Activated T-helper 1 cell treated with anti-CD3 and anti-CD28 coated beads, Interleukin-2, amount 50 U/mL, for 16 hours (primary cell): ENCODE data around the gene SCARF2.

Experiments used
- DNase-seq, 2 donors: peaks; one replicate each; pipeline ENCODE4 v3.0.0-alpha.2; 2020; ENCODE audit warnings: low read depth in 1 of 2, low spot score in 1 of 2

Gene SCARF2

DNA sequence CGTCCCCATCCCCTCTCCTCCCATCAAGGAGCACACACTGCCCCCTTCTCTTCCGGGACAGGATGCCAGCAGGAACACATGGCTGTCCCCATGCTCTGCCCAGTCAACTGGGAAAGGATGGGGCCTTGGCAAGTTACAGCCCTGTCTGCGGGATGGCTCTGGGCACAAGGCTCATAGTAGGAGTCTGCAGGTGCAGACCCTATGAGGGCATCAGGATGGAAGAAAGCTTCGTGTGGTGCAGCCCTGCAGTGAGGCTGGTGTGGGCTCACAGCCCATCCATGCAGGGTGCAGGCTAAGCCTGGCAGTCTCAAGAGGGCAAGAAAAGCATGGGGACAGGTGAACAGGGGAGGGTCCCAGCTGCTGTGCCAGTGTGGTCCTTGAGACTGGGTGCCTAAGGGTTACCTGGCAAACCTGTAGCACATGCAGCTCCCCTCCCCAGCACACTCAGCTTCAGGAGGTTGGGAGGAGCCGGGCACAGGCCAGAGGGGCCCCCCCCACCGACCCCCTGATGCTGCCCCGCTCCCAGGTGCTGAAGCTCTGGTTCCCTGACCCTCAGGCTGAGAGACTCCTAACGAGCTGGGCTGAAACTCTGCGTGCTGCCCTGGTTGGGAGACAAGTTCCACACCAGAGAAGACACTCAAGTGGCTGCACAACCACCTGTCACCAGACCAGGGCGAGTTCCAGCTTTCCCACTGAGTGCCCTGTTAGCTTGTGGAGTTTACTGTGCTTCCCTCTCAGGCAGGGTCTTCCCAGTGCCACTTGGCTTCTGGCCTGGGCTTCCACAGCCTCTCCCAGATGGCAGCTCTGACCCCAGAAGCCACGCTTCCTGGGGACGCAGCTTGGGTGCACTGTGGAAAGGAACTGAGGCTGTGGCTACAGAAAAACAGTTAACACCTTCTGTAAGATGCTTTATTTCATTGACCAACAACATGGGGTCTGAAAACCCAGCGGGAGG lies 3.3 kb upstream of the SCARF2 start:
- no peak for DNase-seq

DNA sequence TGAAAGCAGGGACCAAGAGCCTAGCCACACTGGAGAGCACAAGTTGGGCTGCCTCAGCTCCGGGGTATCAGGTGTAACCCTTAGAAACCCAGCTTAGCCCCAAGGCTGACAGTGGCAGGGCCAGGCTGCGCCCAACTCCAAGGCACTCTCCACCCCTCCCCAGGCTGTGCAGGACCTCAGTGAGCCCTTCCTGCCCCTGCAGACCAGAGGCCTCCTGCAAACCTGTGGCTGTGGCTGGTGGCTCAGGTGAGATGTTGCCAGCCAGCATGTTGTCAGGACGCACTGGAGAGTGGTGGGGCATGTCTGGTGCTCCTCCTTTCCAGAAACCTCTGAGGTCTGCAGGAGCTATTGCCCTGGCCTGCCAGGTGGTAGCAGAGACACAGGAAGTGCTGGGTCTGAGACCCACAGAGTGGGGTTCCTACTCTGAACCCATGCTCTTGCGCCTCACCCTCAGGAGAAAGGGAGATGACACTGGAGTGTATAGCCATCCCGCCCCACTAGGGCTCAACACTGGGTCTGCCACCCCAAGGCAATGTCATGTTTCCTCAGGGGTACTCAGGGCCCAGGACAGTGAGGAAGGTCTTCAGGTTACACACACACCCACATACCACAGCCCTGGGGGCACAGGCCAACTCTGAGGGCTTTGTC lies 2.4 kb upstream of the SCARF2 start:
- no peak for DNase-seq

DNA sequence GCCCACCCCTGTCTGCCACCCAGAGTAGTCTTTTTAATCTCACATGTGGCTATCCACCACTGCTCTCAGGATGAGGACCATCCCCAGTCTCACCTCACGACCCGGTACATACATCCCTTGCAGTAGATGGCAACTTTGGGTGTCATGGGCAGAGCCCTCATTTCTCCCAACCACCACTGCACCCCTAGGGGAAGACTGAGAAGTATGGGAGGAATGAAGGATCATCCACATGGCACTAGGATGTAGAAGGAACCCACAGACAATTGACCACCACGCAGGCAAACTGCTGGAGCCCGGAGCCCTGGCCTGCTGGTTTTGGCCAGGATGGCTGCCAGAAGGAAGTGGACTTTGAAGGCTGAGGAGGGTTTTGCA lies 1.9 kb upstream of the SCARF2 start:
- DNase-seq, result no peak

DNA sequence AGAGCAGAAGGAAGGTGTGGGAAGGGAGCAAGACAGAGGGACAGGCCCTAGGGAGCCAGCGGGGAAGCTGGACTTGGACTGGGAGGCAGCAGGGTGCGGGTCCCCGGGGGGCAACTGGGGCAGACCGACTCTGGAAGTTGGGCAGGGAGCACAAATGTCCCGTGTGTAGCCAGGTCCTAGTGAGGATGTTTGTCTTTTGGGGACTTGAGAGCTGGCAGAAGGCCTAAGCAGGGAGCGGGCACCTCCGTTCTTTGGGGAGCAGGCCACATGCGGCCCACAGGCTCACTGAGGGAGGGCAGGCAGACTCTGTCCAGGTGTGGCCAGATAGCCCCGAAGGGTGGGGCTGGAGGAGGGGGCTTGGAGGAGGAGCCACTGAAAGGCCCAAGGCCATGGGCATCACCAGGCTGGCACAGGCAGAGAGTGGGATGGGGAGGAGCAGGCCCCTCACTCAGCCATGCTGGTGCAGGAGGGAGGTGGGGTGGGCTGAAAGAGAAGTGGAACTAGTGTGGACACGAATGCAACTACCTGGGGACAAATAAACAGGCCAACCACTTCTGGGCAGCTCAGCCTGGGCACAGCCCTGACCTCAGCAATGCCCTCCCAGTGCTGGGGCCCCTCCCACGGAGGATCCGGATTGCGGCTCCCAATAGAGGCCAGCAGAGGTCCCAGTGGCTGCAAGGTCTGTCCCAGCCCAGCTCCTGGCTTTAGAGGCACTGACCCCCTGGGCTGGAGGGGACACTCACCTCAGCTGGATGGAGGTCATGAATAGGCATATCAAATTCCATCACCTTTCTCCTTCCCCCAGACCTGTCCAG lies 1.3 kb upstream of the SCARF2 start:
- DNase-seq, result no peak

DNA sequence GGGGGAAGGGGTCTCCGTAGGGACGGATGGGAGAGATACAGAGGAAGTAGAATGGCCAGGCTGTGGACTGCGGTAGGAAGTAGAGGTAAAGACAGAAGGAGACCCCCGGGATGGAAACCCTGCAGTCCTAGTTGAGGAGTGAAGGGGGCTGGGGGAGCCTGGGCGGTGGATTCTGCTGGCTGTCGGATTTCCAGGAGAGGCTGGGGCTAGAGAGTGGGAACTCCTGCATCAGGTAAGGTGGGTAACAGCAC lies 727 bp upstream of the SCARF2 start:
- no peak for DNase-seq

DNA sequence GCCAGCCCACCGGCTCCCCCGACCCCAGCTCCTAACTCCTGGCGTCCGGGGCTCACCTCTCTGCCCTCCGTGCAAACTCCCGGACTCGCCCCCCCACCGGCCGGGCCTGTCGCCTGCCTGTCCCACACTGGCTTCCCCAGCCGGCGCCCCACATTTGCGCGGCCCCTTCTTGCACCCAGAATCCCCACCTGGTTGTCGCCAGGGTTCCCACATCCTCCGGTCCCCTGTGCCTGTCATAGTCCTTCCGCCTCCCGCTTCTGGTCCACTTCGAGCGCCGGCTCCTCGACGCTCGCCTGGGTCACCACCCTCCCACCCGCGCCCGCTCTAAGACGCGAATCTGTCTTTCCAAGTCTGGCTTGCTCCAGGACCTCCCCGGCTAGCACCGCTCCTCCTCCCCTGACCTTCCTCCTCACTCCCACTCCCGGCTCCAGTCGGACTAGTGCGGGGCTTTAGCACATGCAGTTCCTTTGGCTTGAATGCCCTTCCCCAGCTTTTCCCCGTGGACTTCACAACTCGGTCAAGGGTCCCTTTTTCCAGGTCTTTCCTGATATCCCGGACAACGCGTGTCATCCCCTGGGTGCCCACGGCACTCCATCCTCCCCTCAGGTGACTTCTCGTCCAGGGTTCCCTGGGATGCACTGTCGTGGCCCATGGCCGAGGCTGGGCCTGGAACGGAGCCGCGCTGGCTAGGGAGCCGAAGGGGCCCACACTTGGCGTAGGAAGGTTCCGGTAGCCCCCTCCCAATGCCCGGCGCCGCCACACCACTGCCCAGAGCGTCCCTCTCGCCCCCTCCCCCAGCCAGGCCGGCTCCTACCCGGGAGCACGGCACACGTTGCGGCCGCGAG lies 635 bp downstream of the SCARF2 start:
- no peak for DNase-seq

DNA sequence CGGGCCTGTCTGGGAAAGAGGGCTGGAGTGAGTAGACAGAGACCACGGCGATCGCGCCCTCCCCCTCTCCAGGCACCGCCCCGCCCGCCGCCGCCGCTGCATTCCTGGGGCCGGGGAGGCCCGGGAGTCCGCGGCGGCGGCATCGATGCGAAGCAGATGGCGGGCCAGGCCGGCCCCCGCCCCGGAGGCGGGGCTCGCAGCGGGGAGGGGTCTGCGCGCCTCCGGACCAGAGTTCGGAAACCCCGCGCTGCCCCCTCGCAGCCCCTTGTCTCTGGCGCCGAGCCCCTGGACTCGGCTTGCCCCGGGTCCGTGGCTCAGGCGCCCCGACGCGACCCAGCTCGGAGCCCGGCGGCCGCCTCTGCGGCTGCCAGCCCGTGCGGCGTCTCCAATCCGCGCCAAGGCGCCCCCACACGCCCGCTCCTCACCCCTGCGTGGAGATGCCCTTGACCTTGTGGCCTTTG lies 1.3 kb downstream of the SCARF2 start:
- no peak for DNase-seq

DNA sequence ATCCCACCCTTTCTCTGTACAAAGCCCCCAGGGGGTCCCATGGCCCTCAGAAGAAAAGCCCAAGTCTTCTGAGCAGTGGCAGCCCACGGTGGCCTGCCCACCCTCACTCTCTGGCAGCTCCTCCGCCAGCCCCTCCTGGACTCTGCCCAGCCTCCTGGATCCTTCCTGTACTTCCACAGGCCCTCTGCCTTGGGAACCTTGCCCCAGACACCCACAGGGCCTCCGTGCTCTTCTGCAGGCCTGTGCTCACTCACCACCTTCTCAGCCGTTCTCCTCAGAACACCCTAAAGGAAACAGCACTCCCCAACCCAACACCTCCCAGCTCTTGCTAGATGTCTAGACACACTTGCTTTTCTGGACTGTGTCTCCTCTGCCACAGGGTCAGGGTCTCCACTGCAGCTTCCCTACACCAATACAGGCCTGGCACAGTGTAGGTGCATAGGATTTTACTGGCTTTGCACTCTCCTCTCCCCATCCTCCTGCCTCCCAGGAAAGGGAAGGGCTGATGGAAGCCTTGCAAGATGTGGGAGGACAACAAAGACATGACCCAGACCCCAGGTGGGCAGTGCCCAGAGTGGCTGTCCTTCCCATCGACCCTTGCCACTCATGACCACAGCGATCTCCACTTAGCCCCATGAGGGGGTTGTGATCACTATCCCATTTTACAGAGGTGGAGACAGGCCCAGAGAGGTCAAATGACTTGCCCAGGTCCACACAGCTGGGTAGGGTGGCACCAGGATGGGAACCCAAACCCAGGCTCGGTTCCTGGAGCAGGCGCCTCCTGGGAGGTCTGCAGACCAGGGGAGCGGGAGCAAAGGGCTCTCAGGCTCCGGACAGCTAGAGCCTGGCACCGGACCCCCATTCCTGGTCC lies 2.0 kb downstream of the SCARF2 start:
- no peak for DNase-seq

DNA sequence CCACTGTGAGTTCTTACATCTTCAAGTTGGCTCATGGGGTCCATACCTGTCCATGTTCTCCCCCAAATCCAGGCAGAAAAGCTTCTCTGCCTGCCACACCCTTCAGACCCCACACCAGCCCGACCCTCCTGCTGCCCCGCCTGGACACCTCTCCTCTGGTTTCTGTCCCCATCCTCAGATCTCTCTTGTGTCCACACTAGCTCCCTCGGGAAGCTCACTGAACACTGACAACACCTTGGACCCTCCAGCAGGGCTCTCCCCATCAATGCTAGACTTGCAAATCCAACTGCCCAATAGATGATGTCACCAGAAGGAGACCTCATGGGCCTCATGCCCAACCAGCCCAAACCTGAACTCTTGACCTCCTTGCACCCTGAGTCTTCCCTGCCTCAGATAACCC lies 2.9 kb downstream of the SCARF2 start:
- DNase-seq, result no peak

DNA sequence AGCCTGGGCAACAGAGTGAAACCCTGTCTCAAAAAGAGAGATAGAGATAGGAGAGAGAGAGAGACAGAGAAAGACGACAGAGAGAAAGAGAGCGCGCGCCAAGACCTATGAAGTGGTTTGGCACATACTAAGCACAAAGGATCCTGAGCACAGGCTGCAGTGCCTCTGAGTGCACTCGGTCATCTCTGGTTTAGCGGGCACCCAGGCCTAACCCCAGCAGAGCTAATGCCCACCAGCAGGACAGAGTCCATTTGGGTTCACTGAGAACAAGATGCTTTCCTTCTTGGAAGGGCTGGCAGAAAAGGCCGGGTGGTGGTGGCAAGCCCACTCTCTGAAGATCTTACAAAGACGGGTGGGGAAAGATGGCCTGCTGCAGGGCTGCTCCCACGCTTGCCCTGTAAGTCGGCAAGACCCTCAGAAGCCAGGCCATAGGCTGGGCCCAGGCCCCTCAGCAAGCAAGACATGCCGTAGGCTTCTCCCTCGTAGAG lies 3.3 kb downstream of the SCARF2 start:
- DNase-seq, result no peak

DNA sequence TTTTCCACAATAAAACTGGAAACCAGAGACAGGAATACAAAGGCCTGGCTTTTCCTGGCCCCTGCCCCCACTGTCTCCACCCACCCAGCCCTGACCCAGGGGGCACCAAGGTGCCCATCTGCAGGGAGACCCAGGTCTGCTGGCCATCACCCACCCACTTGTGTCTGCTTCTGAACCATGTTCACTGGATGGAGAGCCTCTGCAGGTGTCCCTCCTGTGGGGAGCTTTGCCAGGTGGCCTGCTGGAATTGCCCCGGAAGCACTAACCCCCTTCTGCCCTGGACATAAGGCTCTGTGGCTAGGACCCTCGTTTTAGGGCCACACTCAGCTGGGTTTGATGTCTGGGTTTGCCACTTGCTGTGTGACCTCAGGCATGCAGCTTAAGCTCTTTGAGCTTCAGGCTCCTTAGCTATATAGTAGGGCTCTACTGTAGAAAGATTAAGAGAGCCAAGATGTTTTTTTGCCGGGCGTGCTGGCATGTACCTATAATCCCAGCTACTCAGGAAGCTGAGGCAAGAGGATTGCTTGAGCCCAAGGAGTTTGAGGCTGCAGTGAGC lies 3.9 kb downstream of the SCARF2 start:
- no peak for DNase-seq

DNA sequence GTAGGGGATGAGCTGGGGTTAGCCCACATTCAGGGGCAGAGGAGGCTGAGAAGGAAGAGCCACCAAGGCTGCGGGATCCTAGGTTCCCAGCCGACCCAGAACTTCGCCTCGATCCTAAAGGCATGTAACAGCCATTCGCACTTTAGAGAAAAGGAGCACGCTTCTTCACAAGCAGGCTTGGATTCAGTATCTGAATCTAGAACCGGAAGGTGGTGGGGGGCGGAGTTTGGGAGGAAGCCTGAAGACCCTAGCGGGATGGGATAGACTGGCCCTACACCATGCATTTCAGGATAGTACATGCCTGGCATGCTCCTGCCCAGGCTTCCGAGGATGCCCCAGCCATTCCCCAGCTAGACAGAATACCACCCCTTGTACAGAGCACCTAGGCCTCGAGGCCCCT lies 4.4 kb downstream of the SCARF2 start:
- DNase-seq, result no peak

DNA sequence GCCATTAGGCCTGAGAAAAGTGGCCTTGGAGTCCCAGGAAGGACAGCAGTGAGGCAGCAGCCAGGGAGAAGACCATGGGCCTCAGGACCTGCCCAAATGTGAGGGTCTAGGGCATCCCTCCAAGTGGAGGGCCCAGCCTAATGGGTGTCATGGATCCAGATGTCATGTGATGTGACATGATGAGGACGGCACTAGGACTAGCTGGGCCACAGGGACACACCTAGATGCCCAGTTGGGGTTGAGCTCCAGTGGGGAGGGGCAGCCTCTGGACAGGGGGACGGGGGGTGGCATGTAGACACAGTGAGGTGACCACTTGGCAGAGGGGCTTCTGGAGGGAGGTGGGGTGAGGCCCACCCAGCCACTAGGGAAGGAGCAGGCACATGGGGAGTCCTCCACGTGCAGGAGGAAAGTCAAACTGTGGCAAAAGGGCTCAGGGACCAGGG lies 5.4 kb downstream of the SCARF2 start:
- no peak for DNase-seq

DNA sequence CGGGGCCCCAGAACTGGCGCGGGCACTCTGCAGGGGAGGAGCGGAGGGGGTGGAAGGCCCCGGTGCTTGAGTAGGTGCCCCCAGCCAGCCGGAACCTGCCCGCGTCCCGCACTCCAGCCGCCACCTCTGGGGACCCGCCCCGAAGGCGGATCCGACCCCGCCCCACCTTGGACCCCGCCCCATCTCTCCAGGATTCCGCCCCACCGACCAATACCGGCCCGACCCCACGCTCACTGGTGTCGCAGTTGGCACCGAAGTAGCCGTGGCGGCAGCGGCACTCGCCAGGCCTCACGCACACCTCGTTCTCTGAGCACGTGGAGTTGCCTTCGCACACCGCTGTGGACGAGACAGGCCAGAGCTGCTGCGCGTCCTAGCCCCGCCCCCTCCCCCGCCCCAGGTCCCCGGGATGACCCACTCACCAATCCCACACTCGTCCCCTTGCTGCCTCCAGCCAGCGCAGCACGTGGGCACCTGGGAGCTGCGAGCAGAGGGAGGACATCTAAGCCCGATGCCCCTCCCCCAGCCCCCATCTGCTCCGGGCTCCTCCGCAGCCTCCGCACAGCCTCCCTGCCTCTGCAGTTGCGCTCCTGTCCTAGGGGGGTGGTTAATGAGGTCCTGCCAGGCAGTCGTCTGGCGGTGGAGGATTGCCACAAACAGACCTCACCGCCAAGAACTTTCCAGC lies 6.0 kb downstream of the SCARF2 start:
- no peak for DNase-seq

DNA sequence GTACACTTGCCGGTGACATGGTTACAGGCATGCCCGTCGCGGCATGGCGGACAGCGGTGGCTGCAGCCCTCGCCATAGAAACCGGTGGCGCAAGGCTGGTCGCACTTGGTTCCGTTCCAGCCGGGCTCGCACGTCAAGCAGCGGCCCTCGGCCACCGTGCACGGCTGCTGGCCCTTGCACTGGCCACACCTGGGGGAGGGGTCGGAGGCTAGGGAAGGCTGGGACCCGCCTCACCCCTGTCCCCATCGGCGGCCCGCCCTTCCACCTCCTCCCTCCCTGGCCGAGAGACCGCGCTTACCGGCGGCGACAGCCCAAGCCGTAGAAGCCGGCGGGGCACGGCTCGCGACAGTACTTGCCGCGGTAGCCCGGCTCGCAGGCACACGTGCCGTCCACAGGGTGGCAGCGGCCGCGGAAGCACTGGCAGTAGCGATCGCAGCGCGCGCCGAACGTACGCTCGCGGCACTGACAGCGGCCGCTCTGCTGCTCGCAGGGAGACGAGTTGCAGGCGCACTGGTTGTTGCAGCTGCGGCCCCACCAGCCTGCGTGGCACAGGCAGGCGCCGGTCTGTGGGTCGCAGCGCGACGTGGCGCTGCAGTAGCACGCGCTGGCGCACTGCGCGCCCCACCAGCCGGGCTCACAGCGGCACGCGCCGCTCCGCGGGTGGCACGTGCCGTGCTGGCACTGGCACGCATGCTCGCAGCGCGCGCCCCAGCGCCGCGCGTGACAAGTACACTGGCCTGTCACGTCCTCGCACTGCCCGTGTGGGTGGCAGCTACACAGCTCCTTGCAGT lies 6.7 kb downstream of the SCARF2 start:
- DNase-seq, result peak in 1 of 2 donors; percentile 46

DNA sequence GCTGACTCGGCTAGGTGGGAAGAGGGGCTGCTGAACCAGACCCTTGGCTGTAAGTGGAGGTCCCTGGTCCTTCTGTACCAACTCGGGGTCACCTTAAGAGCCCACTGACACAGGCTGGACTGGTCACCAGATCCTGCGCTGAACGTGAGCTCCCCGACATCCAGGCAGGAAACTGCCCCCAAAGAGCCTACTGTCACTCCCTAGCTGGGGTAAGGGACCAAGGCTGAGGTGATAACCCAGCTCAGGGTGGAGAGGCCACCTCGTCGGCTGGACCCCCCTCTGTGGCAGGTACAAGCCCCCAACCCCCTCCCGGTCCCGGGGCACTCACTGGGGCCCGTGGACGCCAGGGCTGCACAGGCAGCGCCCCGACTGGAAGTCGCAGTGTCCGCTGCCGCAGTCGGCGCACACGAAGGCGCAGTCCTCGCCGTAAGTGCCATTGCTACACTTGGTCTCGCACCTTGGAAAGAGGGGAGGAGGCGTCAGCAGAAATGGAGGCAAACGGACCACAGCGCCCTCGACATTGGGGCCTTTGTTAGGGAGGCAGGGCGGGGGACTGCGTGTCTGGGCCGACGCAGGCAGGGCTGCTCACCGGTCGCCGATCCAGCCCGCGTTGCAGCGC lies 7.4 kb downstream of the SCARF2 start:
- no peak for DNase-seq

DNA sequence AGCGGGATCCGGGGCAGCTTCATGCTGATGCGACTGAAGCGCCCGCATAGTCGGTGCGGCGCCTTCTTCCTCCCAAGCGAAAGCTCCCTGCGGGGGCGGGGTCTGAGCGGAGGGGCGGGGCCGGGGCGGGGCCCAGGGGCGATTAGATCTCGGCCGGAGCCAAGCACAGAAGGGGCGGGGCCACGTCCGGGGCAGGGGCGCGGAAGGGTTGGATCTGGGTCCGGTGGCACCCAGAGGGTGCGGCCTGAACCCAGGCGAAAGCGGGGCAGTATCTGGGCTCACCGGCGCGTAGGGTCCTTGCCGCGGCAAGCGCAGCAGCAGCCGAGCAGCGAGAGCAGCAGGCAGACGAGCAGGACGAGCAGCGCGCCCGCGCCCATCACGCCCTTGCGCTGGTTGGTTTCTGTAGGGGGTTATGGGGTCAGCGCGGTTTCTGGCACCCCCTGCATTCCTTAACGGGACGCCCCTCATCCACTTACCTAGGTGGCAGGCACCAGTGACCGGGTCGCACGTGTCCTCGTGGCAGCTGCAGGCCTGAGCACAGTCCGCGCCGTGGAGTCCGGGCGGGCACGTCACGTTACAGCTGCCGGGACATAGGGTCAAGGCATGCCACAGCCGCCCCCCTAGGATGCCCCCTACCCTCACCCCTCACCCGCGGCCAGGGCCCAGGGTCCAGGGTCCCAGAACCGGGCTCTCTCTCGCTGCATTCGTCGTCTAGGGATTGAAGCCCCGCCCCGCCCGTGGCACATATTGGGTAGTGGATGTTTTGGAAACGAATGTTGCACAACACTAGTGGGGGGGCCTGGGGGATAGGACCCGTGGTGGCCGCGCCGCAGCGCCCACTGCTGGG lies 8.1 kb downstream of the SCARF2 start:
- DNase-seq, result peak; percentile 58 to 64
